ENCODE data around the gene SGCD. TPM values are rescaled to one million over a fixed set of nuclear protein-coding genes. Genes with fewer than 3 reads are reported as not detected.

The SGCD gene
- total RNA-seq, 4 donors from 2014 or later: 16.7 to 38.6 (median 27.7) TPM

- Histone ChIP-seq H3K9me3 (no peaks in the 10 kb centered on the region), H3K4me3 (no peak overlapping the region), H3K36me3 (no peaks in the 10 kb centered on the region), H3K27me3 (no peaks in the 10 kb centered on the region), H3K27ac (replicated peaks in 1 of 4) (no peak overlapping the region), H3K4me1 (no peaks in the 10 kb centered on the region)
- no peak for DNase-seq (ENCODE audit: extremely low spot score)
- WGBS: 88% methylated on average over 1 of the region's 1 CpG
- TF ChIP-seq POLR2A (IDR thresholded peaks at IDR 0.05; ENCODE audit: low read depth) (no peak), POLR2AphosphoS5 (IDR thresholded peaks at IDR 0.05) (no peak), CTCF (IDR thresholded peaks at IDR 0.05) (no peak), EP300 (IDR thresholded peaks at IDR 0.05) (no peak)
- intact Hi-C loops (cut with DNase I): no loop called here
Measured at GRCh38 chr5:156631005-156631404, 304.0 kb downstream of the SGCD start.

- intact Hi-C loops (cut with DNase I): no loop called here
- Histone ChIP-seq H3K27me3 (no peaks in the 10 kb centered on the region), H3K9me3 (no peaks in the 10 kb centered on the region), H3K36me3 (no peaks in the 10 kb centered on the region), H3K27ac (replicated peaks in 1 of 4) (no peak overlapping the region), H3K4me1 (no peaks in the 10 kb centered on the region), H3K4me3 (no peak overlapping the region)
- no peak for DNase-seq (ENCODE audit: extremely low spot score)
- WGBS: 96% methylated on average over 2 of the region's 2 CpGs
- TF ChIP-seq EP300 (IDR thresholded peaks at IDR 0.05) (no peak), CTCF (IDR thresholded peaks at IDR 0.05) (no peak), POLR2AphosphoS5 (IDR thresholded peaks at IDR 0.05) (no peak), POLR2A (IDR thresholded peaks at IDR 0.05; ENCODE audit: low read depth) (no peak)
Measured at GRCh38 chr5:156634301-156634700, 307.3 kb downstream of the SGCD start.

GRCh38 chr5:156640691-156641241 lies 313.8 kb downstream of the SGCD start:
- Histone ChIP-seq H3K27me3 (no peaks in the 10 kb centered on the region), H3K4me3 (no peak overlapping the region), H3K9me3 (no peaks in the 10 kb centered on the region), H3K36me3 (no peaks in the 10 kb centered on the region), H3K4me1 (peaks cover 14 to 27% (median 21%) of the 10 kb centered on the region in 4 donors), H3K27ac (replicated peaks in 1 of 4) (peak overlapping the region; percentile 60 to 75 (median 68))
- no peak for DNase-seq (ENCODE audit: extremely low spot score)
- WGBS: 17% methylated on average over 3 of the region's 3 CpGs
- intact Hi-C loops (cut with DNase I): loop anchor here (5.0 to 10.0 kb wide), 2 partner anchors 43 to 1546 kb away; no protein-coding TSS in a partner anchor
- TF ChIP-seq POLR2AphosphoS5 (IDR thresholded peaks at IDR 0.05): no peak
- no peak for TF ChIP-seq CTCF (IDR thresholded peaks at IDR 0.05)
- TF ChIP-seq EP300 (IDR thresholded peaks at IDR 0.05): no peak
- TF ChIP-seq POLR2A (IDR thresholded peaks at IDR 0.05; ENCODE audit: low read depth): no peak

- peak overlapping the region; percentile 60 to 75 (median 68) for H3K27ac ChIP-seq (replicated peaks in 1 of 4)
- no peaks in the 10 kb centered on the region for H3K36me3 ChIP-seq
- intact Hi-C loops (cut with DNase I): loop anchor here (5.0 to 10.0 kb wide), 2 partner anchors 44 to 1547 kb away; no protein-coding TSS in a partner anchor
- no peak for DNase-seq (ENCODE audit: extremely low spot score)
- no peak overlapping the region for H3K4me3 ChIP-seq
- no peaks in the 10 kb centered on the region for H3K9me3 ChIP-seq
- peaks cover 14 to 37% (median 22%) of the 10 kb centered on the region in 4 donors for H3K4me1 ChIP-seq
- no peaks in the 10 kb centered on the region for H3K27me3 ChIP-seq
- 56% methylated on average over 1 of the region's 1 CpG for WGBS
- TF ChIP-seq CTCF (IDR thresholded peaks at IDR 0.05) (no peak), EP300 (IDR thresholded peaks at IDR 0.05) (no peak), POLR2A (IDR thresholded peaks at IDR 0.05; ENCODE audit: low read depth) (no peak), POLR2AphosphoS5 (IDR thresholded peaks at IDR 0.05) (no peak)
Measured at GRCh38 chr5:156641686-156642085, 314.7 kb downstream of the SGCD start.
